ENCODE data around the gene MARCHF10.

Gene MARCHF10

DNA sequence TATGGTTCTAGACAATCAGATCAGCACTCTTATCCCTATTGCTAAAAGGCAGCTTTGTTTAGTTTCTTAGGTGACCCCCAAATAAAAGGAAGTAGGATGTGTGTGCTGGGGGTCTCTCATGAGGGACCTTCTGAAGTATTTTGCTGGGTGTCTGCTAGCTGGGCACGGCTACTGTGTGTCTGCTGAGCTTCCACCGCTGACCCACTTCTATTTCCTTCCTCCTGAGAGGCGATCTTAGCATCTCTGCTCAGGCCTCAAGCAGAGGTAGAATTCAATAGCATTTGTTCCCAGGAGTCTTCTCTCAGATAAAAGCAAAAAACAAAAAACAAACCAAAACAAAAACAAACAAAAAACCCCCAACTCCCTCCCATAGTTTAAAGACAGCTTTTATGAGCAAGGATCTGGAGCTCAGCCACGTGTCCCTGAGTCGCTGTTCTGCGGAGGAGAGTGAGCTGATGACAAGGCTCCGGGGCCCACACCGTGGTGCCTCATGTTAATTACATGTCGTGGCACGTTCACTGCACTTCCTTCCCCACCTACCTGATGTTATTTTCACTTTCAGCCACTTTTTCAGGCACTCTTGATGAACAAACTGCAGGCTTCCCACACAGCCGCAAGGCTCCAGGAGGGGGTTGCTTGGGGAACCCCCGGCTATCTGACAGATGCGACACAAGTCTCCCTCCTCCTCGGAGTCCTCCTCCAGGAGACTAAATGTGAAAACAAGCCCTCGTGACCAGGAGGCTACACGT lies 83.5 kb downstream of the MARCHF10 start:
- H3K4me1 Mint-ChIP-seq: peaks cover 40% of the 10 kb centered on the region

GRCh38 chr17:62723842-62724241 lies 84.3 kb downstream of the MARCHF10 start:
- H3K4me3 Mint-ChIP-seq: no peak overlapping the region
- no peak for DNase-seq
- peaks cover 45% of the 10 kb centered on the region for H3K4me1 Mint-ChIP-seq
- ATAC-seq: no peak
- H3K27ac Mint-ChIP-seq: no peak overlapping the region
- peaks cover 80% of the 10 kb centered on the region for H3K27me3 Mint-ChIP-seq
- peaks cover 7 to 11% of the 10 kb centered on the region in 2 donors for H3K9me3 Mint-ChIP-seq

More for the DNA sequence above, 83.5 kb downstream of the MARCHF10 start:
- DNase-seq: peak; percentile 75 to 86
- peak; percentile 99 for ATAC-seq
- Mint-ChIP-seq H3K27me3 (peaks cover 74% of the 10 kb centered on the region), H3K9me3 (peaks cover 5 to 11% of the 10 kb centered on the region in 2 donors), H3K27ac (no peak overlapping the region), H3K4me3 (peak overlapping the region; percentile 9 to 50)

DNA sequence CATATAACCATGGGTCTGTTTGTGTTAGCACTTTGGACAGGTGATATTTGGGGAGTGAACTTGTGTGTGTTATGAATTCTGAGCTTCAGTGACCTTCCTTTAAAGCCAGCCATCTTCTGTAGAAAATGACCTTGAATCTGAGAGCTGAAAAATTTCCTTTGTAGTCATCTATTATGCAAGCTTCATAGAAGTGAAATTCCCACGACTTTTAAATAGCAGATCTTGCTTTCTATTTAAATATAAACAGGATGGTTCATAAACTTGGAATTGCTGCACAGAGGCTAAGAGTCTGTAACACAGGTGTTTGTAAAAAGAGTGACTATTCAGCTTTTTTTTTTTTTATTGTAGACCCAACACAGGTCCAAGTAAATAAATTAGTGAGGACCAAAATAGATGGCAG lies 85.5 kb downstream of the MARCHF10 start:
- Mint-ChIP-seq H3K27me3 (peaks cover 77% of the 10 kb centered on the region), H3K4me1 (peaks cover 46% of the 10 kb centered on the region), H3K4me3 (no peak overlapping the region), H3K27ac (no peak overlapping the region), H3K9me3 (peaks cover 4 to 7% of the 10 kb centered on the region in 2 donors)
- ATAC-seq (no peak), DNase-seq (no peak)

GRCh38 chr17:62720126-62720850 lies 87.8 kb downstream of the MARCHF10 start:
- Mint-ChIP-seq H3K27ac (no peak overlapping the region), H3K27me3 (peaks cover 54% of the 10 kb centered on the region), H3K9me3 (peaks cover 0 to 7% of the 10 kb centered on the region in 2 donors), H3K4me1 (peaks cover 38% of the 10 kb centered on the region), H3K4me3 (no peak overlapping the region)
- ATAC-seq (no peak), DNase-seq (no peak)

GRCh38 chr17:62719586-62719985 lies 88.5 kb downstream of the MARCHF10 start:
- Mint-ChIP-seq H3K4me1 (peaks cover 31% of the 10 kb centered on the region), H3K9me3 (peaks cover 0 to 7% of the 10 kb centered on the region in 2 donors), H3K27ac (no peak overlapping the region), H3K27me3 (peaks cover 50% of the 10 kb centered on the region), H3K4me3 (no peak overlapping the region)
- ATAC-seq: no peak
- DNase-seq: no peak

DNA sequence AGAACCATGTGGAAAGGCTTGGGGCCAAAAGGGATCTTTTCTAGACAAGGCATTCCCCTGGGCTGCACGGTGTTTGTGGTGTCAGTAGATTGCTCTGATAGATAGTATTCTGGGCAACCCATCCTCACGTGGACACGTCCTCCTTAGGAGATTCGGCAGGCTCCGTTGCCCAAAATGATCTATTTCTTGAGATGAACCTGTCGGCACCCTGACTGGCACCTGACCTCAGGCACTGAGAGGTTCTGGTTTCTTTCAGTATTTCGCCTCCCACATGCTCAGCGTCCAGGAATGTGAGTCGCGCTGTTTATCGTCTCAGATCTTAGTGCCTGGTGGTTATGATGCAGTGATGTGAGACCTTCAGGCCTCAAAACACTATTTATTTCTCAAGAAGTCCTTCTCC lies 89.7 kb downstream of the MARCHF10 start:
- H3K27ac Mint-ChIP-seq: no peak overlapping the region
- no peak overlapping the region for H3K4me3 Mint-ChIP-seq
- H3K27me3 Mint-ChIP-seq: peaks cover 43% of the 10 kb centered on the region
- ATAC-seq: peak; percentile 43
- peaks cover 20% of the 10 kb centered on the region for H3K4me1 Mint-ChIP-seq
- H3K9me3 Mint-ChIP-seq: peaks cover 0 to 7% of the 10 kb centered on the region in 2 donors
- DNase-seq: no peak

DNA sequence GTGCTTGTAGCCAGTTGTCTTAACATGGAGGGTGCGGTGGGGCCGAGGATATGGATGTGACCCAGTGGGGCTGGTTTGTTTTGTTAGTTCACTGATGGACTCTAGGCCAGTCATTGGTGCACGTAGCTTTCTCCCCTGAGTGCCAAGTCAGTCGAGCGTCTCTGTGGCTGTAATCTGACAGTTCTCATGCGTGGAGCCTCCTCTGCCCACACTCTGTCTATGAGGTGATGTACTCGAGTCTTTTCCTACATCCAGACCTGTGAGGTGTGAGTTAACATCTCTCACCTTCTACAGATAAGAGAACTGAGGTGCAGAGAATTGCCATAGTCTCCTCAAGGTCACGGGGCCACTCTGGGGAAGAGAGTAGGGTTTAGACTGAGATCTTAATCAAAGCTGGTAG lies 90.2 kb downstream of the MARCHF10 start:
- no peak overlapping the region for H3K27ac Mint-ChIP-seq
- peaks cover 42% of the 10 kb centered on the region for H3K27me3 Mint-ChIP-seq
- DNase-seq: no peak
- no peak overlapping the region for H3K4me3 Mint-ChIP-seq
- no peak for ATAC-seq
- H3K4me1 Mint-ChIP-seq: peaks cover 17% of the 10 kb centered on the region
- H3K9me3 Mint-ChIP-seq: peaks cover 0 to 7% of the 10 kb centered on the region in 2 donors

GRCh38 chr17:62717589-62717855 lies 90.6 kb downstream of the MARCHF10 start:
- Mint-ChIP-seq H3K4me1 (peaks cover 17% of the 10 kb centered on the region), H3K4me3 (no peak overlapping the region), H3K27me3 (peaks cover 41% of the 10 kb centered on the region), H3K27ac (no peak overlapping the region), H3K9me3 (peaks cover 0 to 7% of the 10 kb centered on the region in 2 donors)
- ATAC-seq (no peak), DNase-seq (no peak)

GRCh38 chr17:62716834-62717588 lies 91.1 kb downstream of the MARCHF10 start:
- Mint-ChIP-seq H3K4me1 (peaks cover 17% of the 10 kb centered on the region), H3K4me3 (no peak overlapping the region), H3K27ac (no peak overlapping the region), H3K9me3 (peaks cover 0 to 7% of the 10 kb centered on the region in 2 donors), H3K27me3 (peaks cover 41% of the 10 kb centered on the region)
- DNase-seq (no peak), ATAC-seq (no peak)

- ATAC-seq: no peak
- DNase-seq: no peak
- Mint-ChIP-seq H3K9me3 (peaks cover 0 to 7% of the 10 kb centered on the region in 2 donors), H3K27me3 (peaks cover 46% of the 10 kb centered on the region), H3K4me1 (peaks cover 17% of the 10 kb centered on the region), H3K27ac (no peak overlapping the region), H3K4me3 (no peak overlapping the region)
These were observed 92.2 kb downstream of the MARCHF10 start for GRCh38 chr17:62715882-62716390.

DNA sequence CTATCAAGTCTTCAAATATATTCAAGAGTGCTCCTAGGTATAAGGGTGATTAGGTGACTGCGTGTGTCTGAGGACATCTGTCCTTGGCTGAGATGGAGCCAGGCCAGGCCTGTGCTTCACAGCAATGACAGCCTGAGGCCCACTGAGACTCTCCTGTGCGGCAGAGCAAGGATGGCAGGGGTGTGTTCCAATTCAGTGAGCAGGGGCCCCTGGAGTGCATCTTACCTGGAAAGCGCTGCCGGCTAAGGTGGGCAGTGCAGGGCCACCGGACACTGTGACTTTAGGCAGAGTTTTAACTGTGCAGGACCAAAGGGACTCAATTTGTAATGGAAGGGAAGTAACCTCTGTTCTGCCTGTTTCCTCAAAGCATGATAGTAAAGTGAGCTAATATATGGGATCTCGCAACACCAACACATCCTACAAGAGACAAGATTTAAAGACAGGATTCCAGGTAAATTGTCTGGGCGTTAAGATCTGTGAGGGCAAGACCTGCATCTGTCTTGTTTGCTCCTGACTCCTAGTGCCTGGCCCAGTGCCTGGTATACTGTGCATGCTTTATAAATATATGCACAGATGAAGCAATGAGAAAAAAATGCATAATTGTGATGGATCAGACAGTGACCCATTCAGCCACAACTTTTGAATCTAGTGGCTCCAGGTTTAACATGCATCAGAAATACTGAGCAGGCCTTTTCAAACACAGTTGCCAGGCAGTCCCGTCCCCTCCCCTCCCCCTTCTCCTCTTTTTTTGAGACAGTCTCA lies 93.9 kb downstream of the MARCHF10 start:
- H3K27me3 Mint-ChIP-seq: peaks cover 45% of the 10 kb centered on the region
- H3K27ac Mint-ChIP-seq: no peak overlapping the region
- no peaks in the 10 kb centered on the region for H3K9me3 Mint-ChIP-seq
- H3K4me3 Mint-ChIP-seq: no peak overlapping the region
- no peak for DNase-seq
- peaks cover 9% of the 10 kb centered on the region for H3K4me1 Mint-ChIP-seq
- ATAC-seq: no peak

DNA sequence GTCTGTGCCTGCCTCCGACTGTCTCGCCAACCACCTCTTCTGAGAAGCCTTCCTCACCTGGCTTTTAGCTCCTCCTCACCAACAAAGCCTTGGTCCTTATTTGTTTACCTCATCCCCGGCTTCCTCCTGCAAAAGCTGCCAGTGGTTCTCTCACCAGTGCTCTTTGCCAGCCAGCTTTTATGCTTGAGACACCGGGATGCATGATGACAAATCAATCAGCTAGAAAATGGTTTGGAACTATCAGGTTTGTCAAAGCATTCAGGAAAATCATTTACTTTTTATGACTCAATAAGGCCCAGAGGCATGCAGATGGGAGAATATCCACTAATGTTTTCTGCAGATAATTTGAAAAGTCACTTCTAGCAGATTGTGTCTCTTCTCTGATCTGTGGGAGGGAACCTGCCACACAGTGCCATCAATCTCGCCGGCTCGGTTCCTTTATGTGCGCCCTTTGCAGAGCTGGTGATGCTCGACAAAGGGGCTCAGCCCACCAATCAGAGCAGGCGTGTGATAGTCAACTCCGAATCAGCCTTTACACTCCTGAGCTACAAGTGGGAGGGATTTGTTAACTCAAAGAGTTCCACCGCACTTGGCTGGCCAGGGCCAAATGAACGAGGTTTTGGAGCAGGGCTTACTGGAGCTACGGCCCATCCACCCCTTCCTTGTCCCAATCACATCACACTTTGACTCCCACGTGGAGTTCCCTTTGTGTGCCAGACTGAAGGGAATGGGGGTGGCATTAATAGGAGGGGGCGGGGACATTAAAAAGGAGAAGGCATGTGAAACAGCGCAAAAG lies 94.8 kb downstream of the MARCHF10 start:
- no peak for DNase-seq
- H3K4me1 Mint-ChIP-seq: peaks cover 2% of the 10 kb centered on the region
- H3K27me3 Mint-ChIP-seq: peaks cover 40% of the 10 kb centered on the region
- ATAC-seq: no peak
- no peak overlapping the region for H3K4me3 Mint-ChIP-seq
- H3K9me3 Mint-ChIP-seq: no peaks in the 10 kb centered on the region
- no peak overlapping the region for H3K27ac Mint-ChIP-seq

- no peak overlapping the region for H3K4me3 Mint-ChIP-seq
- peaks cover 41% of the 10 kb centered on the region for H3K27me3 Mint-ChIP-seq
- no peaks in the 10 kb centered on the region for H3K4me1 Mint-ChIP-seq
- DNase-seq (no peak), ATAC-seq (no peak)
- H3K9me3 Mint-ChIP-seq: no peaks in the 10 kb centered on the region
- no peak overlapping the region for H3K27ac Mint-ChIP-seq
These were observed 95.9 kb downstream of the MARCHF10 start for GRCh38 chr17:62712171-62712581.

- Mint-ChIP-seq H3K4me3 (no peak overlapping the region), H3K27ac (no peak overlapping the region), H3K9me3 (no peaks in the 10 kb centered on the region), H3K4me1 (peaks cover 16% of the 10 kb centered on the region), H3K27me3 (peaks cover 65% of the 10 kb centered on the region)
- no peak for DNase-seq
- no peak for ATAC-seq
These were observed 99.5 kb downstream of the MARCHF10 start for GRCh38 chr17:62708587-62708986.

DNA sequence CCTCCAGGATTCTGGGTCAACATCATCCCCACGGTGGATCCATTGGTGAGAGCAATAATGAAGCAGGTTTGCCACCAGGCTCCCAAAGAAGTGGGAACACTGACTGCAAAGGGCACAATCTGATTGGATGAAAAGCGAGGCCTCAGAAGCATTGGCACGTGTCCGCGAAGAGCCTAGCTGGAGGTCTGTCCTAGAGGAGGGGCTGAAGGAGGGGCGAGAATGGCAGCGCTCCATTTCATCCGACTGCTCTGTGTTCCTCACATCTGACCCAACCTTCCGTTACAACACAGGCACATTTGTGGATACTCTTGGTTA lies 100.7 kb downstream of the MARCHF10 start:
- DNase-seq (no peak), ATAC-seq (no peak)
- Mint-ChIP-seq H3K27me3 (peaks cover 68% of the 10 kb centered on the region), H3K4me3 (no peak overlapping the region), H3K9me3 (no peaks in the 10 kb centered on the region), H3K27ac (no peak overlapping the region), H3K4me1 (peaks cover 25% of the 10 kb centered on the region)
